ENCODE results near the gene OR2L8. TPM values are rescaled to one million over a fixed set of nuclear protein-coding genes. Genes with fewer than 3 reads are reported as not detected.

Gene OR2L8
- total and polyA plus RNA-seq, 2 donors (not counting 1 experiment from before 2014, with no cell fraction given): 0.94 TPM; not detected in 1

GRCh38 chr1:247998811-247999210, 50.2 kb downstream of the OR2L8 start:
- Histone ChIP-seq H3K27ac (ENCODE audit: low read length in 2 of 2) (no peak overlapping the region), H3K79me2 (ENCODE audit: control insufficient read depth, insufficient read depth, low read length) (no peaks in the 10 kb centered on the region), H3K9me3 (ENCODE audit: control extremely low read depth in 1 of 3, control insufficient read depth in 2 of 3, insufficient read depth in 1 of 3, low read length in 2 of 3) (no peaks in the 10 kb centered on the region), H3K4me2 (replicated peaks; ENCODE audit: low read depth, low read length, poor library complexity, severe bottlenecking) (no peak overlapping the region), H3K9ac (ENCODE audit: low read length) (no peak overlapping the region), H4K20me1 (ENCODE audit: control insufficient read depth, insufficient read depth, low read length, poor library complexity, severe bottlenecking) (no peaks in the 10 kb centered on the region), H3K36me3 (replicated peaks in 1 of 2; ENCODE audit: control extremely low read depth in 1 of 2, control insufficient read depth in 1 of 2, extremely low read depth in 1 of 2, insufficient read depth in 2 of 2, low read length in 1 of 2) (no peaks in the 10 kb centered on the region), H3K27me3 (replicated peaks in 1 of 4; ENCODE audit: control extremely low read depth in 1 of 4, control insufficient read depth in 3 of 4, insufficient read depth in 4 of 4, low read length in 3 of 4) (no peaks in the 10 kb centered on the region), H3K4me3 (ENCODE audit: control extremely low read depth in 1 of 5, extremely low read depth in 1 of 5, insufficient read depth in 1 of 5, low read depth in 2 of 5, low read length in 4 of 5) (no peak overlapping the region), H3K4me1 (ENCODE audit: control insufficient read depth in 2 of 2, insufficient read depth in 2 of 2, low read length in 2 of 2) (no peaks in the 10 kb centered on the region), H2AFZ (ENCODE audit: insufficient read depth, low read depth, low read length, poor library complexity, severe bottlenecking) (no peak overlapping the region)
- ChIA-PET CTCF (no interaction called here), POLR2A (no interaction called here)
- no peak for ATAC-seq (ENCODE audit: low read depth)
- Mint-ChIP-seq H3K27me3 (no peaks in the 10 kb centered on the region), H3K27ac (no peak overlapping the region), H3K4me3 (no peak overlapping the region), H3K4me1 (no peaks in the 10 kb centered on the region), H3K9me3 (ENCODE audit: insufficient read depth) (no peaks in the 10 kb centered on the region)
- no CpG with 5 or more reads among the region's 2 CpGs for WGBS (ENCODE audit: insufficient coverage)
- intact Hi-C loops (cut with micrococcal nuclease): no loop called here
- no peak for DNase-seq
- TF ChIP-seq EZH2 (IDR thresholded peaks at IDR 0.05; ENCODE audit: borderline replicate concordance, insufficient read depth, low read depth, low read length, poor library complexity, severe bottlenecking) (no peak), CTCF (IDR thresholded peaks at IDR 0.05) (no peak)

Small RNA genes within 50 kb of the gene (small RNA-seq; reads per million reads assigned to genes)
- not detected for gene RF00019 (ENCODE audit: insufficient read length, low read depth, low replicate concordance)

Other genes starting within 250 kb of the OR2L8 start
- not detected in 2 replicates for gene OR6F1, start 232.2 kb upstream of the OR2L8 start, total RNA-seq
- gene OR6F1, start 232.2 kb upstream of the OR2L8 start, polyA plus RNA-seq: not detected in 2 replicates
- not detected in 2 replicates for gene OR14K1, start 210.2 kb upstream of the OR2L8 start, total RNA-seq
- not detected in 2 replicates for gene OR14K1, start 210.2 kb upstream of the OR2L8 start, polyA plus RNA-seq
- not detected in 2 replicates for gene OR14A2, start 200.7 kb upstream of the OR2L8 start, total RNA-seq
- not detected in 2 replicates for gene OR14A2, start 200.7 kb upstream of the OR2L8 start, polyA plus RNA-seq
- not detected in 2 replicates for gene OR1C1, start 188.3 kb upstream of the OR2L8 start, total RNA-seq
- not detected in 2 replicates for gene OR1C1, start 188.3 kb upstream of the OR2L8 start, polyA plus RNA-seq
- gene OR14A16, start 124.7 kb upstream of the OR2L8 start, total RNA-seq: not detected in 2 replicates
- not detected in 2 replicates for gene OR14A16, start 124.7 kb upstream of the OR2L8 start, polyA plus RNA-seq
- gene OR11L1, start 107.0 kb upstream of the OR2L8 start, total RNA-seq: not detected in 2 replicates
- gene OR11L1, start 107.0 kb upstream of the OR2L8 start, polyA plus RNA-seq: not detected in 2 replicates
- 0.68 and 0.84 TPM in 2 replicates for gene TRIM58, start 91.7 kb upstream of the OR2L8 start, total RNA-seq
- 1.5 and 1.6 TPM in 2 replicates for gene TRIM58, start 91.7 kb upstream of the OR2L8 start, polyA plus RNA-seq
- 0.34 TPM in 1 of 2 replicates, not detected in the other for gene OR2W3, start 53.3 kb upstream of the OR2L8 start, total RNA-seq
- gene OR2W3, start 53.3 kb upstream of the OR2L8 start, polyA plus RNA-seq: 1.5 and 2.5 TPM in 2 replicates
- not detected in 2 replicates for gene OR2T8, start 28.6 kb upstream of the OR2L8 start, total RNA-seq
- 0.67 TPM in 1 of 2 replicates, not detected in the other for gene OR2T8, start 28.6 kb upstream of the OR2L8 start, polyA plus RNA-seq
- gene OR2AJ1, start 24.0 kb upstream of the OR2L8 start, total RNA-seq: not detected in 2 replicates
- gene OR2AJ1, start 24.0 kb upstream of the OR2L8 start, polyA plus RNA-seq: not detected in 2 replicates
- gene OR2AK2, start 16.4 kb downstream of the OR2L8 start, total RNA-seq: 0.39 and 0.61 TPM in 2 replicates
- 0.27 and 0.60 TPM in 2 replicates for gene OR2AK2, start 16.4 kb downstream of the OR2L8 start, polyA plus RNA-seq
- 0.27 TPM in 1 of 2 replicates, not detected in the other for gene OR2L5, start 64.8 kb downstream of the OR2L8 start, total RNA-seq
- gene OR2L5, start 64.8 kb downstream of the OR2L8 start, polyA plus RNA-seq: 0.09 and 0.13 TPM in 2 replicates
- gene OR2L2, start 81.2 kb downstream of the OR2L8 start, total RNA-seq: 0.44 and 0.52 TPM in 2 replicates
- 0.72 and 1.7 TPM in 2 replicates for gene OR2L2, start 81.2 kb downstream of the OR2L8 start, polyA plus RNA-seq
- gene OR2L3, start 98.0 kb downstream of the OR2L8 start, total RNA-seq: 0.10 TPM in 1 of 2 replicates, not detected in the other
- gene OR2L3, start 98.0 kb downstream of the OR2L8 start, polyA plus RNA-seq: 0.17 and 0.42 TPM in 2 replicates
- gene OR2L13, start 146.3 kb downstream of the OR2L8 start, total RNA-seq: not detected in 2 replicates
- gene OR2L13, start 146.3 kb downstream of the OR2L8 start, polyA plus RNA-seq: 0.27 and 0.73 TPM in 2 replicates
- not detected in 2 replicates for gene OR2M5, start 196.3 kb downstream of the OR2L8 start, total RNA-seq
- gene OR2M5, start 196.3 kb downstream of the OR2L8 start, polyA plus RNA-seq: not detected in 2 replicates
- gene OR2M2, start 226.0 kb downstream of the OR2L8 start, total RNA-seq: not detected in 2 replicates
- not detected in 2 replicates for gene OR2M2, start 226.0 kb downstream of the OR2L8 start, polyA plus RNA-seq
- not detected in 2 replicates for gene OR2M3, start 248.4 kb downstream of the OR2L8 start, total RNA-seq
- gene OR2M3, start 248.4 kb downstream of the OR2L8 start, polyA plus RNA-seq: not detected in 2 replicates